Epithelial cell of proximal tubule (primary cell): Measurements from ENCODE around the gene ABCC6. TPM values are rescaled to one million over a fixed set of nuclear protein-coding genes. Genes with fewer than 3 reads are reported as not detected.
"Not testable (repeated sequence)": the region's sequence is repeated elsewhere in the genome, so short reads cannot be mapped to it uniquely, and the experiment has no call there.

Experiments used
- DNase-seq: peaks from one replicate; pipeline ENCODE4 v3.0.0-alpha.2; 2011; ENCODE audit warnings: low read depth
- H3K4me3 ChIP-seq: 2 replicates; pipeline ENCODE4 v1.5.1; 2011; ENCODE audit warnings: low read depth, mild to moderate bottlenecking, low read length
- total RNA-seq: library from RNA; depleted of rRNA; stranded (reverse); fragments of >200 nt; gene quantifications from 2 replicates; pipeline ENCODE4 v1.2.3, GENCODE V29; 2015
- TF ChIP-seq, protein P1 (sequence below): conservative IDR thresholded peaks from 2 replicates; pipeline ENCODE4 v1.5.1; 2012; ENCODE audit warnings: low read depth, mild to moderate bottlenecking, low read length

The ABCC6 gene
- total RNA-seq, 1 donor from 2014 or later = 4.8 TPM

DNA sequence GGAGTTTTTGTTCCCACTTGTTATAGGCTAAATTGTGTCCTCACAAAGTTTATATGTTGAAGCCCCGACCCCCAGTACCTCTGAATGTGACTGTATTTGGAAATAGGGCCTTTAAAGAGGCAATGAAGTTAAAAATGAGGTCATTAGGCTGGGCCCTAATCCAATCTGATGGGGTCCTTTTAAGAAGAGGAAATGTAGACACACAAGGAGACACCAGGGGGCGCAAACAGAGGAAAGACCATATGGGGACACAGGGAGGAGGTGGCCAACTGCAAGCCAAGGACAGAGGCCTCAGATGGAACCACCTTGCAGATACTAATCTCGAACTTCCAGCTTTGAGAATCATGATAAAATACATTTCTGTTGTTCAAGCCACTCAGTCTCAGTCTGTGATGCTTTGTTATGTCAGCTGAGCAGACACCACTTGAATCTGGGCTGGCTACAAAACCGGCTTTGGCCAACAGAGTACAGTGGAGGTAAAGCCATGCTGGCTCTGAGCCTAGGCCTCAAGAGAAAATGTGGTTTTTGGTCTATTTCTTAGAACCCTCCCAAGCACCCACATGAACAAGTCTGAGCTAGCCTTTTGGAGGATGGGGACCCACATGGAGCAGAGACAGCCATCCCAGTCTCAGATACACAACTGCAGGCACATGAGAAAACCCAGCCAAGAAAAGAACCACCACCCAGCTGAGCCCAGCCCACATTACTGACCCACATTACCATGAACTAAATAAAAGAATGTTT, 20.7 kb downstream of the ABCC6 start:
- H3K4me3 ChIP-seq, DNase-seq: not testable (repeated sequence)
- TF ChIP-seq, protein P1, sequence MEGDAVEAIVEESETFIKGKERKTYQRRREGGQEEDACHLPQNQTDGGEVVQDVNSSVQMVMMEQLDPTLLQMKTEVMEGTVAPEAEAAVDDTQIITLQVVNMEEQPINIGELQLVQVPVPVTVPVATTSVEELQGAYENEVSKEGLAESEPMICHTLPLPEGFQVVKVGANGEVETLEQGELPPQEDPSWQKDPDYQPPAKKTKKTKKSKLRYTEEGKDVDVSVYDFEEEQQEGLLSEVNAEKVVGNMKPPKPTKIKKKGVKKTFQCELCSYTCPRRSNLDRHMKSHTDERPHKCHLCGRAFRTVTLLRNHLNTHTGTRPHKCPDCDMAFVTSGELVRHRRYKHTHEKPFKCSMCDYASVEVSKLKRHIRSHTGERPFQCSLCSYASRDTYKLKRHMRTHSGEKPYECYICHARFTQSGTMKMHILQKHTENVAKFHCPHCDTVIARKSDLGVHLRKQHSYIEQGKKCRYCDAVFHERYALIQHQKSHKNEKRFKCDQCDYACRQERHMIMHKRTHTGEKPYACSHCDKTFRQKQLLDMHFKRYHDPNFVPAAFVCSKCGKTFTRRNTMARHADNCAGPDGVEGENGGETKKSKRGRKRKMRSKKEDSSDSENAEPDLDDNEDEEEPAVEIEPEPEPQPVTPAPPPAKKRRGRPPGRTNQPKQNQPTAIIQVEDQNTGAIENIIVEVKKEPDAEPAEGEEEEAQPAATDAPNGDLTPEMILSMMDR = peak; percentile 43

DNA sequence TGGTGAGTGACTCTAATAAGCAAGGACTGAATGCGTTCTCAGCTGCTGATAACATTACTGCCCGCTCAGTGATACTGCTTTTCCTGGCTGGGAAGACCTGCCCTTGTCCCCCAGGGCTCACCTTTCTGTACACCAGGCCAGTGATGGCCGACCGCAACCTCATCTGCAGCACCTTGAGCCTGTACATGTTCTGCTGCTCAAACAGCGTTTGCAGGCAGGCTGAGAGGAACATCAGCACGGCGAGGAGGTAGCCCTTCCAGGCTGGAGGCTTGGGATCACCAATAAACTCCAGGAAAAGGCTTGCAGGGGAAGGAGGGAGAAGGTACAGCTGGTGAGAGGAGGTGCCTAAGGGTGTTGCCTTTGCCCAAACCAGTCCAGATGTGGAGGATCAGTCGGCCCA, 21.4 kb downstream of the ABCC6 start:
- not testable (repeated sequence) for DNase-seq

DNA sequence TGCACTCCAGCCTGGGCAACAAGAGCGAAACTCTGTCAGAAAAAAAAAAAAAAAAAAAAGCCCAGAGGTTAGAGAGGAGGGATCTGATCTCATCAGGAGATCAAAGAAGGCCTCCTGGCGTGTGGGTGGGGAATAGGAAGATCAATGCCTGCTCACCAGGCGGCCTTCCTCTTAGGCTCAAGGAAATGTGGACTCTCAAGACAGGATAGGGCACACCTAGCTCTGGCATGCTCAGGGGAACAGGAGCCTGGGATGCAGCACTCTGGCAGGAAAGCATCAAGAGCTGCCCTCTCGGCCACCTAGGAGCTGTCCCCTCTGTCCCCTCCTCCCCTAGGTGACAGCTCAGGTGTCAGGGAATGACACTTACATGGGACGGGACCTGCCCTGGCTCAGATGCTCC, 22.9 kb downstream of the ABCC6 start:
- H3K4me3 ChIP-seq, DNase-seq: not testable (repeated sequence)

More for the DNA sequence above, 21.4 kb downstream of the ABCC6 start:
- not testable (repeated sequence) for H3K4me3 ChIP-seq

DNA sequence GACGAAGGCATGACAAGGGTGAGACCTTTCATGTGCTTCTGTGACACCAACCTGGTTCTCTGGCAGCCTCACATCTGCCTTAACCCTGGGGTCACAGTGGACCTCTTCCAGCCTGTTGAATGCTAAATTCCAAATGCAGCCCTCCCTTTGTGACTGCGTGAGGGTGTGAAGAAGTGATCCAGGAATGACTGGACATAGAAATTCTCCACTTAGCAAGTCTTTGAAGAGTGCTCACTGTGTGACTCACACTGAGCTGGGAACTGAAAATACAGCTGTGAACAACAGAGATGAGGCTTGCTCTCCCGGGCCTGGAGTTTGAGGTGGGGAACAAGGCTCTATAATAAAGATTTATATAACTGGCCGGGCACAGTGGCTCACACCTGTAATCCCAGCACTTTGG, 23.9 kb downstream of the ABCC6 start:
- H3K4me3 ChIP-seq, DNase-seq: not testable (repeated sequence)

DNA sequence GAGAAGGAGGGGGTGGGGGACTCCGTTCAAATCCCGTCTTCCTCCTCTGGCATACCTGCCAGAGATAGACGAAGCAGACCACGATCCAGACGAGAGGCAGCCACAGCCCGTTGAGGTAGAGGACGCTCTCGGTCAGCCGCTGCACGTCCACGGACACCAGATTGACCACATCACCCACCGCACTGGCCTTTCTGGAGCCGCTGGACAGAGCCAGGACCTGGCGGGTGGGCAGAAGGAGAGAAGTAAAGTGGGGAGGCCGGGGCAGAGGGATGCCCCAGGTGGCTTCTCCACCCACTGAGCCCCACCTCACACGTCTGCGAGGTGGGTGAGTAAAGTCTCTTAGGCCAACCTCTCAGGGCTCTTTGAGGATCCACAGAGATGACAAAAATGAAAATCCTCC, 25.3 kb downstream of the ABCC6 start:
- no peak for DNase-seq
- TF ChIP-seq, protein P1 = no peak

DNA sequence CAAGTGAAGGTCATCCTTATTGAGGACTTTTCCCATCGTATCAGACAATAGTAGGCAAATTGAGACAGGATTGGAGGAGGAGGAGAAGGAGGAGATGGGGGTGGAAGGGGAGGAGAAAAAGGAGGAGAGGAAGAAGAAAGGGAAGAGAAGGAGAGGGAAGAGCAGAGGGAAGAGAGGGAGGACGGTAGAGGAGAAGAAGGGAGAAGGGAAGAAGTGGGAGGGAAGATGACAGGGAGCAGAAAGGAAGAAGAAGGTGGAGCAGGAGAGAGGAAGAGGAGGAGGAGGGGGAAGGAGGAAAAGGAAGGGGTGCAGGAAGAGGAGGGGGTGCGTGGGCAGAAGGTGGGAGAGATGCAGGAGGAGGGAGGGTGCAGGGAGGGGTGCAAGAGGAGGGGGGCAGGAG, 26.0 kb downstream of the ABCC6 start:
- TF ChIP-seq, protein P1 = no peak
- no peak for DNase-seq

More for the DNA sequence above, 25.3 kb downstream of the ABCC6 start:
- H3K4me3 ChIP-seq = no peak overlapping the region

DNA sequence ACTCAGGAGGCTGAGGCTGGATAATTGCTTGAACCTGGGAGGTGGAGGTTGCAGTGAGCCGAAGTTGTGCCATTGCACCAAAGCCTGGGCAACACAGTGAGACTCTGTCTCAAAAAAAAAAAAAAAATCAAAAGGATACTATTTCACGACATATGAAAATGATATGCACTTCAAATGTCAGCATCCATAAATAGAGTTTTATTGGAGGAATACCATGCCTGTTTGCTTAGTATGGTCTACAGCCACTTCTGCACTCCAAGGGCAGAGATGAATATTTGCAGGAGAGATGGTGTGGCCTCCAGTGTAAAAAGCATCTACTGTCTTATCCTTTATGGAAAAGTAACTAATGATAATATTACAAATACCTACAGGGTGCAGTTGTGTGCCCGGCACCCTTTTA, 27.2 kb downstream of the ABCC6 start:
- no peak overlapping the region for H3K4me3 ChIP-seq
- TF ChIP-seq, protein P1 = no peak
- no peak for DNase-seq

More for the DNA sequence above, 26.0 kb downstream of the ABCC6 start:
- no peak overlapping the region for H3K4me3 ChIP-seq

DNA sequence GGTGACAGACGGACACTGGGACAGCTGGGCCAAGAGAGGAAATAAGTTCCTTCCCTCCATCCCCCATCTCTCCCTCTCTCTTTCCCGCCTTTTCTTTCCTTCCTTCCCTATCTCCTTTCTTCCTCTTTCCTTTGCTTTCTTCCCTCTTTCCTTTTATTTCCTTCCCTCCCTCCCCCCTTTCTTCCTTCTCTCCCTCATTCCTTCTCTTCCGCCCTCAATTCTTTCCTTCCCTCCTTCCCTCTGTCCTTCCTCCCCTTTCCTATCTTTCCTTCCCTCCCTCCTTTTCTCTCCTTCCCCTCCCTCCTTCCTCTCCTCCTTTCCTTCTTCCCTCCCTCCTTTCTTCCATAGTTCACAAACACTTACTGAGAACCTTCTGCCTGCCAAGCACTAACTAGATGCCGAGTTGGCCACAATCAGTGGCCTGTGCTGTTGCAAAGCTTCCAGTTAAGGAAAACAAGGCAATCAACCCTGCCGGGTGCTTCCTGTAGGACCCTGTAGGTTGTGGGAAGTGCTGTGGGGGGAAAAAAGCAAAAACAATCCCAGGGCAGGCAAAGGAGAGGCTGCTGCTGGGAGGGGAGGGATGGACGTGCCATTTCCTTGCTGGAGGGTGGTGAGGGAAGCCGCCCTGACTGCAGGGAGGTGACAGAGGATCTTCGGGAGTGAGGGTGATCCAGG, 31.7 kb downstream of the ABCC6 start:
- no peak overlapping the region for H3K4me3 ChIP-seq
- TF ChIP-seq, protein P1 = no peak

DNA sequence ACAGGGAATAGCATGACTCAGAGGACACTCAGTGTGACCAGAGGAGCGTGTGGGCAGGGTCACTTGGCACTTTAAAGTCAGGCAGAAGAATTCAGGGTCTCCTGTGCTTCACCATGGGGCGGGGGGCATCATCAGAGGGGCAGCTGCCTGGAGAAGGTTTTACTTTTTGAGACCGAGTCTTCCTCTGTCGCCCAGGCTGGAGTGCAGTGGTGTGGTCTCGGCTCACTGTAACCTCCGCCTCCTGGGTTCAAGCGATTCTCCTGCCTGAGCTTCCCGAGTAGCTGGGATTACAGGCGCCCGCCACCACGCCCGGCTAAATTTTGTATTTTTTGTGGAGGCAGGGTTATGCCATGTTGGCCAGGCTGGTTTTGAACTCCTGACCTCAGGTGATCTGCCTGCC, 32.3 kb downstream of the ABCC6 start:
- not testable (repeated sequence) for H3K4me3 ChIP-seq, DNase-seq

More for the DNA sequence above, 31.7 kb downstream of the ABCC6 start:
- no peak for DNase-seq
